ENCODE results near the gene CCNK. TPM values are rescaled to one million over a fixed set of nuclear protein-coding genes. Genes with fewer than 3 reads are reported as not detected.

CCNK gene
- total RNA-seq, 4 donors from 2014 or later, result 21.1 to 26.8 (median 25.1) TPM

GRCh38 chr14:99521176-99522024 is 40.2 kb downstream of the CCNK start:
- no peak for TF ChIP-seq CTCF (IDR thresholded peaks at IDR 0.05; ENCODE audit: low read depth)

DNA sequence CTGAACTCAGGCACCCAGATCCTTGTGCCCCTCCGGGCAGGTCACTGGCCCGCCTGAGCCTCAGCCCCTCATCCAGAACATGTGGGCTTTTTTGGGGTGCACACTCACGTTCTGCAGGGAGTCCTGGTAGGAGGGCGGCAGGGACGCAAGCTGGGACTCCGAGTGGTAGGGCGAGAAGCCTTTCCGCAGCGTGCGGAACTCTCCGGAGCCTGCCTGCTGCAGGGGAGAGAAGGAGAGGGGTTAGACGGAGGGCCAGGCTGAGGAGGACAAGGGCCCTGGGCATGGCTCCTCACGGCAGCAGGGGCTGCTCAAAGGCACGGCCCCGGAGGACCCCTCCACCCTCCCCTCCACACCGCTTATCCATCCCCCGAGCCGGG is 40.8 kb downstream of the CCNK start:
- TF ChIP-seq CTCF (IDR thresholded peaks at IDR 0.05; ENCODE audit: low read depth), result no peak

DNA sequence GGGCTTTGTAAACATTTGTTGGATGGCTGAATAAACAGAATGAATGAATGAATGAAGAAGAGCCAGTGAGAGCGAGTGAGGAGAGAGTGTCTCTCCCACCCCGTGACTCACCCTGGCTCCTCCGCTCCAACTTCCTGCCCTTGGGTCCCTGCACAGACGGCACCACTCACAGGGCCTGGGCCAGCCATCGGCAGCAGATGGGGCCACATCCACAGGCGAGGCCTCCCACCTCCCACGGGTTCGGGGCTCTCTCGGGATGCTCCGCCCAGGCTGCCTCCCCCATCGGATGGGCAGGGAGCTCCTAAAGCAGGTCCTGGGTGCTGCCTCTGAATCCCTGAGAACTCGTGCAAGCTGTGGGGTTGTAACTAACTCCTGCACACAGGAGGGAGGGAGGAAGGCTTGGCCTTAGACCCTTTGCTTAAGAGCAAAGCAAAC is 41.3 kb downstream of the CCNK start:
- no peak for TF ChIP-seq CTCF (IDR thresholded peaks at IDR 0.05; ENCODE audit: low read depth)

DNA sequence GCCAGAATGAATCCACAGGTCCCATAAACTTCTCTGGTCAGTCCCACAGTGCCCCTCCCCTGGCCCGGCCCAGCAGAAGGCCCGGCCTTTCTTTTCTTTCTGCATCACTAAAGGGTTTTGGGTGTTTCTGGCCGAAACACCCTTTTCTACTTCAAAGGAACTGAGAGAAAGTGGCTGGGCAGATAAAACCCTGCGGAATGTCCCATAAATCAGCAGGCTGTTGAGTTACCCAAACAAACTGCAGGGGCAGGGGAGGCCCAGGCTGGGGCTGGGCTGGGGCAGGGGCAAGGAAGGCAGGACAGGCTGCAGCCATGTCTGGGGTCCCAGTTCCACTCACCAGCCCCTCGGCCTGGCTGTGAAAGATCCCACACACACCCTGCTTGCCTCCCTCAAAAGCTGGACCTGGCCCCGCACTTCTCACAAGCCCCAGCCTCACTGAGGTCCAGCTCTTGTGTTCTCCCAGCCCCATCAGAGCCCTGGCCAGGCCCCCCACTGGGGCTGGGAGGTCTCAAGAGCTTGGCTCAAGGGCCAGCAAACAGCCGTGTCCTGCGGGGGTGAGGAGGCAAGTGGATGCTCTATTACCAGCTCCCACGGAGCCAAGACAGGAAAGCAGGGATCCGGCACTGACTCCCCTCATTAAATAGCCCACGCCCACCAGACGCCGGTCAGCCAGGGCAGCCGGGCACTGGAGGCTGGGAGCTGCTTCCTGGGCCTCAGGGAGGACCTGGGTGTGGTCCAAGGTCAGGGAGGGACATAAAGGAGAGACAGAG is 41.9 kb downstream of the CCNK start:
- no peak for TF ChIP-seq CTCF (IDR thresholded peaks at IDR 0.05; ENCODE audit: low read depth)

GRCh38 chr14:99523704-99524055 is 42.5 kb downstream of the CCNK start:
- no peak for TF ChIP-seq CTCF (IDR thresholded peaks at IDR 0.05; ENCODE audit: low read depth)

- no peak for TF ChIP-seq CTCF (IDR thresholded peaks at IDR 0.05; ENCODE audit: low read depth)
Observed at GRCh38 chr14:99524091-99524661, 43.0 kb downstream of the CCNK start.

Data from subcutaneous adipose tissue (tissue), 4 donors.